Aorta (tissue), 5 donors: ENCODE results near the gene ELF2. TPM values are rescaled to one million over a fixed set of nuclear protein-coding genes. Genes with fewer than 3 reads are reported as not detected.

Source experiments
- ATAC-seq: fragments of 200-7000 bp; cut with Tn5 transposase; one replicate; pipeline ENCODE4 v1.9.1; 2022; ENCODE audit warnings: moderate library complexity; ENCODE audit not compliant: low FRiP score
- DNase-seq, 2 donors: peaks; one replicate each; pipeline ENCODE4 v3.0.0-alpha.2; 2020
- H3K27ac ChIP-seq, 2 donors: one replicate each; pipeline ENCODE4 v1.5.1; 2013; ENCODE audit warnings: low read length in 2 of 2, mild to moderate bottlenecking in 2 of 2, moderate library complexity in 2 of 2, control low read depth in 1 of 2, inconsistent platforms in 1 of 2, low read depth in 1 of 2
- H3K27me3 ChIP-seq, 2 donors: one replicate each; pipeline ENCODE4 v1.6.1; 2013; ENCODE audit warnings: control low read depth in 1 of 2, low read length in 1 of 2, mild to moderate bottlenecking in 1 of 2, moderate library complexity in 1 of 2; ENCODE audit not compliant: insufficient read depth in 2 of 2, control insufficient read depth in 1 of 2
- H3K36me3 ChIP-seq, 2 donors: one replicate each; pipeline ENCODE4 v1.6.1; 2013; ENCODE audit warnings: control low read depth in 1 of 2, low read length in 1 of 2, mild to moderate bottlenecking in 1 of 2; ENCODE audit not compliant: insufficient read depth in 2 of 2, control insufficient read depth in 1 of 2
- H3K4me1 ChIP-seq, 2 donors: one replicate each; pipeline ENCODE4 v1.6.1; 2013; ENCODE audit warnings: low read length in 2 of 2, control low read depth in 1 of 2, mild to moderate bottlenecking in 1 of 2, moderate library complexity in 1 of 2; ENCODE audit not compliant: insufficient read depth in 2 of 2, control insufficient read depth in 1 of 2
- H3K4me3 ChIP-seq, 2 donors: one replicate each; pipeline ENCODE4 v1.5.1; 2013; ENCODE audit warnings: low read length in 2 of 2, control low read depth in 1 of 2, mild to moderate bottlenecking in 1 of 2
- H3K9me3 ChIP-seq: one replicate; pipeline ENCODE4 v1.6.1; 2013; ENCODE audit warnings: mild to moderate bottlenecking, low read length; ENCODE audit not compliant: control insufficient read depth
- WGBS, 2 donors: extraction: QIAGEN DNeasy Blood & Tissue Kit; methylation state at CpG; one replicate each; pipeline ENCODE4 v1.1.7; 2013; 5-methylcytosine and 5-hydroxymethylcytosine counted together
- intact Hi-C, 2 donors: fragments of 100-400 bp; cut with DNase I; formaldehyde crosslinking; loops; one replicate each; pipeline versions ENCODE4 v1.14.2 to v1.15.0; 2022
- polyA plus RNA-seq, 2 donors: library from polyadenylated mRNA; stranded (reverse); fragments of 200-250 nt; gene quantifications; one replicate each; pipeline ENCODE4 v1.2.3, GENCODE V29; 2013
- total RNA-seq, 2 donors: library from RNA; stranded (reverse); fragmentation: NEBNext Ultra II Directional; extraction: Animal tissue kit (Norgen Biotek cat#: 25700); gene quantifications; one replicate each; pipeline ENCODE4 v1.2.1, GENCODE V29; 2021
- donor health status: healthy with polysubstance abuse.
- donor health status: Bipolar disorder and iron deficiency.
- donor health status: DM: no; HTN: no; CAD: no.
- donor health status: DM: no; HTN: no; CAD: no.
- donor health status: DM: yes; HTN: yes; CAD: no.

Gene ELF2
- total and polyA plus RNA-seq, 4 donors = 12.3 to 102 (median 58.4) TPM

GRCh38 chr4:139018971-139019758 lies 157.9 kb downstream of the ELF2 start:
- ATAC-seq (no peak), DNase-seq (no peak)
- H3K36me3 ChIP-seq = no peaks in the 10 kb centered on the region
- H3K27me3 ChIP-seq = no peaks in the 10 kb centered on the region
- no peaks in the 10 kb centered on the region for H3K9me3 ChIP-seq
- intact Hi-C loops = loop anchor here in 1 of 2 donors (10.0 kb wide), 1 partner anchor 64 kb away; no protein-coding TSS in a partner anchor
- 89 to 90% methylated on average over 10 of the region's 10 CpGs for WGBS, 2 donors
- H3K4me3 ChIP-seq = no peak overlapping the region
- no peaks in the 10 kb centered on the region for H3K4me1 ChIP-seq
- H3K27ac ChIP-seq = no peak overlapping the region

GRCh38 chr4:139018501-139018900 lies 158.5 kb downstream of the ELF2 start:
- no peaks in the 10 kb centered on the region for H3K4me1 ChIP-seq
- no peaks in the 10 kb centered on the region for H3K27me3 ChIP-seq
- no peaks in the 10 kb centered on the region for H3K9me3 ChIP-seq
- no peaks in the 10 kb centered on the region for H3K36me3 ChIP-seq
- intact Hi-C loops = loop anchor here in 1 of 2 donors (10.0 kb wide), 1 partner anchor 64 kb away; no protein-coding TSS in a partner anchor
- DNase-seq (no peak), ATAC-seq (no peak)
- no peak overlapping the region for H3K27ac ChIP-seq
- no peak overlapping the region for H3K4me3 ChIP-seq

- intact Hi-C loops = loop anchor here in 1 of 2 donors (10.0 kb wide), 1 partner anchor 63 kb away; no protein-coding TSS in a partner anchor
- Histone ChIP-seq H3K9me3 (no peaks in the 10 kb centered on the region), H3K36me3 (no peaks in the 10 kb centered on the region), H3K27me3 (no peaks in the 10 kb centered on the region), H3K4me3 (no peak overlapping the region), H3K4me1 (no peaks in the 10 kb centered on the region), H3K27ac (no peak overlapping the region)
- DNase-seq (no peak), ATAC-seq (no peak)
- WGBS, 2 donors = 63 to 68% methylated on average over 3 of the region's 3 CpGs
Measured at GRCh38 chr4:139017861-139018260, 159.2 kb downstream of the ELF2 start.

- Histone ChIP-seq H3K27ac (peak overlapping the region in 1 of 2 donors; percentile 70), H3K4me1 (no peaks in the 10 kb centered on the region), H3K36me3 (no peaks in the 10 kb centered on the region), H3K9me3 (no peaks in the 10 kb centered on the region), H3K27me3 (no peaks in the 10 kb centered on the region), H3K4me3 (peak overlapping the region; percentile 58 to 88)
- DNase-seq (peak; percentile 56 to 78), ATAC-seq (peak; percentile 77)
- intact Hi-C loops = loop anchor here in 1 of 2 donors (10.0 kb wide), 1 partner anchor 61 kb away; no protein-coding TSS in a partner anchor
- WGBS, 2 donors = 0% methylated on average over 30 to 55 of the region's 55 CpGs
Measured at GRCh38 chr4:139015948-139016471, 161.0 kb downstream of the ELF2 start.

- Histone ChIP-seq H3K36me3 (no peaks in the 10 kb centered on the region), H3K4me3 (peak within 1 kb of the TSS; percentile 58 to 88), H3K27me3 (no peaks in the 10 kb centered on the region), H3K4me1 (no peaks in the 10 kb centered on the region), H3K9me3 (no peaks in the 10 kb centered on the region), H3K27ac (peak within 1 kb of the TSS; percentile 29 to 92)
- intact Hi-C loops = loop anchor here in 1 of 2 donors (10.0 kb wide), 1 partner anchor 61 kb away; no protein-coding TSS in a partner anchor
- WGBS, 2 donors = 0% methylated on average over 60 to 62 of the region's 62 CpGs
- ATAC-seq (peak; percentile 96), DNase-seq (peak; percentile 93 to 96)
Measured at GRCh38 chr4:139015269-139015947, 161.6 kb downstream of the ELF2 start, which contains the start of gene NOCT. TSS of gene NOCT (plus strand) at chr4:139015781. CDS start at chr4:139015982, 201 bp downstream.

GRCh38 chr4:139014371-139015268 lies 162.4 kb downstream of the ELF2 start:
- H3K36me3 ChIP-seq = no peaks in the 10 kb centered on the region
- peak overlapping the region in 1 of 2 donors; percentile 58 for H3K4me3 ChIP-seq
- H3K27ac ChIP-seq = peak overlapping the region; percentile 29 to 92
- H3K9me3 ChIP-seq = no peaks in the 10 kb centered on the region
- 3 to 6% methylated on average over 9 of the region's 9 CpGs for WGBS, 2 donors
- no peaks in the 10 kb centered on the region for H3K4me1 ChIP-seq
- no peaks in the 10 kb centered on the region for H3K27me3 ChIP-seq
- peak; percentile 81 for ATAC-seq
- DNase-seq = no peak
- intact Hi-C loops = loop anchor here in 1 of 2 donors (10.0 kb wide), 1 partner anchor 60 kb away; no protein-coding TSS in a partner anchor

- H3K4me1 ChIP-seq = no peaks in the 10 kb centered on the region
- intact Hi-C loops = loop anchor here in 1 of 2 donors (10.0 kb wide), 1 partner anchor 57 kb away; no protein-coding TSS in a partner anchor
- DNase-seq = no peak
- no peaks in the 10 kb centered on the region for H3K36me3 ChIP-seq
- no peak for ATAC-seq
- H3K27ac ChIP-seq = no peak overlapping the region
- no peaks in the 10 kb centered on the region for H3K9me3 ChIP-seq
- no peaks in the 10 kb centered on the region for H3K27me3 ChIP-seq
- WGBS, 2 donors = 88 to 89% methylated on average over 16 of the region's 16 CpGs
- H3K4me3 ChIP-seq = no peak overlapping the region
Measured at GRCh38 chr4:139011225-139011950, 165.6 kb downstream of the ELF2 start.
